T-helper 1 cell treated with Interleukin-12 subunit alpha and Interleukin-12 subunit beta and Interleukin-4 antibody, amounts not matched to agents 30 μg/mL and 1 μg/mL, for 36 hours (primary cell): Measurements from ENCODE around the gene ERBB4.
"Not testable (repeated sequence)": the region's sequence is repeated elsewhere in the genome, so short reads cannot be mapped to it uniquely, and the experiment has no call there.

Experiments
- H3K27ac Mint-ChIP-seq: one replicate; pipeline ENCODE4 v1.8.0; 2021; ENCODE audit warnings: mild to moderate bottlenecking, mixed read lengths
- H3K27me3 Mint-ChIP-seq: one replicate; pipeline ENCODE4 v1.8.0; 2021; ENCODE audit warnings: low read depth, mixed read lengths
- H3K36me3 Mint-ChIP-seq: one replicate; pipeline ENCODE4 v1.8.0; 2021; ENCODE audit warnings: low read depth, mixed read lengths
- H3K4me1 Mint-ChIP-seq: one replicate; pipeline ENCODE4 v1.8.0; 2021; ENCODE audit warnings: low read depth, mixed read lengths
- H3K4me3 Mint-ChIP-seq: one replicate; pipeline ENCODE4 v1.8.0; 2021; ENCODE audit warnings: mild to moderate bottlenecking, moderate library complexity, mixed read lengths
- H3K9me3 Mint-ChIP-seq: one replicate; pipeline ENCODE4 v1.8.0; 2021; ENCODE audit warnings: mixed read lengths

The ERBB4 gene

GRCh38 chr2:212142631-212143030 is 396.0 kb downstream of the ERBB4 start:
- H3K4me1 Mint-ChIP-seq = no peaks in the 10 kb centered on the region
- no peaks in the 10 kb centered on the region for H3K9me3 Mint-ChIP-seq
- H3K27me3 Mint-ChIP-seq = no peaks in the 10 kb centered on the region

GRCh38 chr2:212141499-212141898 is 397.1 kb downstream of the ERBB4 start:
- no peak overlapping the region for H3K4me3 Mint-ChIP-seq
- no peaks in the 10 kb centered on the region for H3K36me3 Mint-ChIP-seq
- H3K9me3 Mint-ChIP-seq = no peaks in the 10 kb centered on the region
- H3K27ac Mint-ChIP-seq = no peak overlapping the region
- no peaks in the 10 kb centered on the region for H3K4me1 Mint-ChIP-seq
- no peaks in the 10 kb centered on the region for H3K27me3 Mint-ChIP-seq

More at GRCh38 chr2:212142631-212143030, 396.0 kb downstream of the ERBB4 start:
- no peaks in the 10 kb centered on the region for H3K36me3 Mint-ChIP-seq
- H3K27ac Mint-ChIP-seq = no peak overlapping the region
- no peak overlapping the region for H3K4me3 Mint-ChIP-seq

GRCh38 chr2:212136216-212136795 is 402.3 kb downstream of the ERBB4 start:
- H3K9me3 Mint-ChIP-seq = no peaks in the 10 kb centered on the region
- no peak overlapping the region for H3K4me3 Mint-ChIP-seq
- H3K36me3 Mint-ChIP-seq = no peaks in the 10 kb centered on the region
- no peaks in the 10 kb centered on the region for H3K4me1 Mint-ChIP-seq
- no peaks in the 10 kb centered on the region for H3K27me3 Mint-ChIP-seq
- H3K27ac Mint-ChIP-seq = no peak overlapping the region

GRCh38 chr2:212135739-212136138 is 402.9 kb downstream of the ERBB4 start:
- Mint-ChIP-seq H3K27me3 (no peaks in the 10 kb centered on the region), H3K4me1 (no peaks in the 10 kb centered on the region), H3K4me3 (no peak overlapping the region), H3K27ac (no peak overlapping the region), H3K36me3 (no peaks in the 10 kb centered on the region), H3K9me3 (no peaks in the 10 kb centered on the region)

- H3K36me3 Mint-ChIP-seq = no peaks in the 10 kb centered on the region
- no peak overlapping the region for H3K4me3 Mint-ChIP-seq
- H3K27ac Mint-ChIP-seq = no peak overlapping the region
- no peaks in the 10 kb centered on the region for H3K4me1 Mint-ChIP-seq
- H3K27me3 Mint-ChIP-seq = no peaks in the 10 kb centered on the region
- no peaks in the 10 kb centered on the region for H3K9me3 Mint-ChIP-seq
Measured at GRCh38 chr2:212133337-212133736, 405.3 kb downstream of the ERBB4 start.

GRCh38 chr2:212124598-212124997 is 414.0 kb downstream of the ERBB4 start:
- H3K27ac Mint-ChIP-seq = no peak overlapping the region
- H3K4me1 Mint-ChIP-seq = no peaks in the 10 kb centered on the region
- H3K9me3 Mint-ChIP-seq = no peaks in the 10 kb centered on the region
- no peaks in the 10 kb centered on the region for H3K36me3 Mint-ChIP-seq
- no peaks in the 10 kb centered on the region for H3K27me3 Mint-ChIP-seq
- no peak overlapping the region for H3K4me3 Mint-ChIP-seq

- H3K4me3 Mint-ChIP-seq = no peak overlapping the region
Measured at GRCh38 chr2:212119591-212119990, 419.0 kb downstream of the ERBB4 start.

GRCh38 chr2:212117926-212118325 is 420.7 kb downstream of the ERBB4 start:
- H3K9me3 Mint-ChIP-seq = no peaks in the 10 kb centered on the region
- no peaks in the 10 kb centered on the region for H3K4me1 Mint-ChIP-seq
- no peak overlapping the region for H3K27ac Mint-ChIP-seq
- no peaks in the 10 kb centered on the region for H3K36me3 Mint-ChIP-seq
- no peaks in the 10 kb centered on the region for H3K27me3 Mint-ChIP-seq
- no peak overlapping the region for H3K4me3 Mint-ChIP-seq

More at GRCh38 chr2:212119591-212119990, 419.0 kb downstream of the ERBB4 start:
- Mint-ChIP-seq H3K4me1 (no peaks in the 10 kb centered on the region), H3K27me3 (no peaks in the 10 kb centered on the region), H3K27ac (no peak overlapping the region), H3K9me3 (no peaks in the 10 kb centered on the region), H3K36me3 (no peaks in the 10 kb centered on the region)

GRCh38 chr2:212114489-212114888 is 424.1 kb downstream of the ERBB4 start:
- no peaks in the 10 kb centered on the region for H3K27me3 Mint-ChIP-seq
- H3K4me1 Mint-ChIP-seq = no peaks in the 10 kb centered on the region
- H3K4me3 Mint-ChIP-seq = no peak overlapping the region
- H3K36me3 Mint-ChIP-seq = no peaks in the 10 kb centered on the region
- H3K9me3 Mint-ChIP-seq = no peaks in the 10 kb centered on the region
- H3K27ac Mint-ChIP-seq = no peak overlapping the region

GRCh38 chr2:212112401-212112800 is 426.2 kb downstream of the ERBB4 start:
- Mint-ChIP-seq H3K27ac (no peak overlapping the region), H3K4me3 (no peak overlapping the region), H3K4me1 (no peaks in the 10 kb centered on the region), H3K9me3 (no peaks in the 10 kb centered on the region), H3K27me3 (no peaks in the 10 kb centered on the region), H3K36me3 (no peaks in the 10 kb centered on the region)

- Mint-ChIP-seq H3K36me3 (no peaks in the 10 kb centered on the region), H3K27me3 (no peaks in the 10 kb centered on the region), H3K4me3 (no peak overlapping the region), H3K4me1 (no peaks in the 10 kb centered on the region), H3K27ac (no peak overlapping the region), H3K9me3 (peaks cover 8% of the 10 kb centered on the region)
Measured at GRCh38 chr2:212109792-212110680, 428.6 kb downstream of the ERBB4 start.

GRCh38 chr2:212109217-212109616 is 429.4 kb downstream of the ERBB4 start:
- H3K9me3 Mint-ChIP-seq = peaks cover 8% of the 10 kb centered on the region
- no peaks in the 10 kb centered on the region for H3K27me3 Mint-ChIP-seq
- H3K4me3 Mint-ChIP-seq = no peak overlapping the region
- H3K27ac Mint-ChIP-seq = no peak overlapping the region
- no peaks in the 10 kb centered on the region for H3K4me1 Mint-ChIP-seq
- H3K36me3 Mint-ChIP-seq = no peaks in the 10 kb centered on the region

- no peak overlapping the region for H3K27ac Mint-ChIP-seq
- H3K4me1 Mint-ChIP-seq = no peaks in the 10 kb centered on the region
- H3K27me3 Mint-ChIP-seq = no peaks in the 10 kb centered on the region
- H3K36me3 Mint-ChIP-seq = no peaks in the 10 kb centered on the region
- H3K9me3 Mint-ChIP-seq = peaks cover 8% of the 10 kb centered on the region
- no peak overlapping the region for H3K4me3 Mint-ChIP-seq
Measured at GRCh38 chr2:212107989-212108388, 430.6 kb downstream of the ERBB4 start.

GRCh38 chr2:212107014-212107413 is 431.6 kb downstream of the ERBB4 start:
- Mint-ChIP-seq H3K36me3 (no peaks in the 10 kb centered on the region), H3K4me3 (no peak overlapping the region), H3K27me3 (no peaks in the 10 kb centered on the region), H3K27ac (no peak overlapping the region), H3K9me3 (peaks cover 8% of the 10 kb centered on the region), H3K4me1 (no peaks in the 10 kb centered on the region)

- not testable (repeated sequence) for H3K27ac Mint-ChIP-seq, H3K36me3 Mint-ChIP-seq, H3K4me1 Mint-ChIP-seq, H3K4me3 Mint-ChIP-seq, H3K9me3 Mint-ChIP-seq, H3K27me3 Mint-ChIP-seq
Measured at GRCh38 chr2:212106536-212106935, 432.1 kb downstream of the ERBB4 start.
